ENCODE measurements around the gene CFAP97D2.

CFAP97D2 gene

DNA sequence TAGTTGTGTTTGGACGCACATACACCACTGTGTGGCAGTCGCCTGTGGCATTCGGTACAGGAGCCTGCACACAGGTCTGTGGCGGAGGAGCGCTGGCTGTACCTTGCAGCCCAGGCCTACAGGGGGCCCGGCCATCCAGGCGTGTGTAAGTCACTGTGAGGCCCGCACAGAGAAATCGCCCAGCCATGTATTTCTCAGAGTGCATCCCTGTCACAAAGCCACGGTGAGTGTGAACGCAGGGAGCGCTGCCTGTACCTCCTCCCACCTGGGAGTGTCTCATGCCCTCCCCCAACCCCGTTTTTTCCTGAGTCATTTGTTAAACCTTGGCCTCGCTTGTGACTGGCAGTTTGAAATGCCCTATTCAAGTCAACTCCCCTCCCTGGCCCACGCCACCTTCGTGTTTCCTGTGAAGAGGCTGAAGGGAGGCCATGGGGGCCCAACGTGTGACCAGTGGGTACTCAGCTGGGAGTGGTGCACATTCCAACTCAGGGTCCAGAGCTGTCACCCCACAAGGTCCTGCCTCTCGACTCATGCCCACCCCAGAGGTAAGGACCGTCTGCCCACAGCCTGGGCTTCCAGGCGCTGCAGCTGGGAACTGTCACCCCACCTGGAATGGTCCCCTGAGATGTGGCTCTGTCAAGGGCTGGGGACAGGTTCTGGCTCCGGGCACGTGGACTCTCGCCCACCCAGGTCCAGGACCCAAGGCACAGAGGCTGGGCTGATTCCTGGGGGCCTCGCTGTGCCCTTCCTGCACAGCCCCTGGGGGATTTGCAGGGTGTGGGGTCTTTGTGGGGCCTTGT is 35.1 kb upstream of the CFAP97D2 start:
- peak; percentile 60 for DNase-seq (ENCODE audit: extremely low spot score)

GRCh38 chr13:114144606-114145244 is 34.3 kb upstream of the CFAP97D2 start:
- no peak for DNase-seq (ENCODE audit: extremely low spot score)
- TF ChIP-seq, protein P1, sequence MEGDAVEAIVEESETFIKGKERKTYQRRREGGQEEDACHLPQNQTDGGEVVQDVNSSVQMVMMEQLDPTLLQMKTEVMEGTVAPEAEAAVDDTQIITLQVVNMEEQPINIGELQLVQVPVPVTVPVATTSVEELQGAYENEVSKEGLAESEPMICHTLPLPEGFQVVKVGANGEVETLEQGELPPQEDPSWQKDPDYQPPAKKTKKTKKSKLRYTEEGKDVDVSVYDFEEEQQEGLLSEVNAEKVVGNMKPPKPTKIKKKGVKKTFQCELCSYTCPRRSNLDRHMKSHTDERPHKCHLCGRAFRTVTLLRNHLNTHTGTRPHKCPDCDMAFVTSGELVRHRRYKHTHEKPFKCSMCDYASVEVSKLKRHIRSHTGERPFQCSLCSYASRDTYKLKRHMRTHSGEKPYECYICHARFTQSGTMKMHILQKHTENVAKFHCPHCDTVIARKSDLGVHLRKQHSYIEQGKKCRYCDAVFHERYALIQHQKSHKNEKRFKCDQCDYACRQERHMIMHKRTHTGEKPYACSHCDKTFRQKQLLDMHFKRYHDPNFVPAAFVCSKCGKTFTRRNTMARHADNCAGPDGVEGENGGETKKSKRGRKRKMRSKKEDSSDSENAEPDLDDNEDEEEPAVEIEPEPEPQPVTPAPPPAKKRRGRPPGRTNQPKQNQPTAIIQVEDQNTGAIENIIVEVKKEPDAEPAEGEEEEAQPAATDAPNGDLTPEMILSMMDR (IDR thresholded peaks at IDR 0.05; ENCODE audit: control extremely low read depth, extremely low read depth, low read depth, missing control alignments), result no peak
- ChIA-PET CTCF (interaction anchor here (1.5 kb wide), 1 partner anchor 82 kb away, joined by 4 read pairs; no protein-coding TSS in a partner anchor), POLR2A (no interaction called here)

More for the DNA sequence above, 35.1 kb upstream of the CFAP97D2 start:
- POLR2A ChIA-PET, result no interaction called here
- CTCF ChIA-PET, result no interaction called here
- TF ChIP-seq, protein P1 (IDR thresholded peaks at IDR 0.05; ENCODE audit: control extremely low read depth, extremely low read depth, low read depth, missing control alignments), result peak; percentile 57

GRCh38 chr13:114145256-114145655 is 33.8 kb upstream of the CFAP97D2 start:
- TF ChIP-seq, protein P1 (IDR thresholded peaks at IDR 0.05; ENCODE audit: control extremely low read depth, extremely low read depth, low read depth, missing control alignments), result no peak
- ChIA-PET CTCF (interaction anchor here (1.0 to 1.5 kb wide), 2 partner anchors 14 to 81 kb away, joined by 3 to 4 read pairs; no protein-coding TSS in a partner anchor), POLR2A (no interaction called here)
- no peak for DNase-seq (ENCODE audit: extremely low spot score)

GRCh38 chr13:114145722-114146121 is 33.3 kb upstream of the CFAP97D2 start:
- TF ChIP-seq, protein P1 (IDR thresholded peaks at IDR 0.05; ENCODE audit: control extremely low read depth, extremely low read depth, low read depth, missing control alignments), result no peak
- ChIA-PET CTCF (interaction anchor here (1.0 to 1.5 kb wide), 2 partner anchors 15 to 81 kb away, joined by 3 to 4 read pairs; no protein-coding TSS in a partner anchor), POLR2A (no interaction called here)
- DNase-seq (ENCODE audit: extremely low spot score), result no peak

DNA sequence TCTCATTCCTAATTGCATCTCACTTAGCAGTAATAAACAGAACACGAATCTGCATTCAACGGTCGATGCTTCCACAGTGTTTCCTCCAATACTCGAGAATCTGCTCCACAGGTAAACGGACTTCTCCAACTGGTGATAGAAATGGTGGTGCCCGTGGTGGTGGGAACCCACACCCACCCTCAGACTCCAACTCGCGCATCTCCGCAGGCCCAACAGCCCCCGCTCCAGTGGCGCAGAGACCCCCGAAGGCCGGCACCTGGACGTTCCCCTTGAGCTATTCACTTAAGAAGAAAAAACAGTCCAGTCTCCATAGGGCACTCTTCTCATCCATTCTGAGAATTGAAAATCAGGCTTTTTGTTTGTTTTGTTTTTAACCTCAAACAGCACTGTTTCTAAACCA is 32.9 kb upstream of the CFAP97D2 start:
- CTCF ChIA-PET, result interaction anchor here (1.0 kb wide), 1 partner anchor 15 kb away, joined by 3 read pairs; no protein-coding TSS in a partner anchor
- no peak for DNase-seq (ENCODE audit: extremely low spot score)
- POLR2A ChIA-PET, result interaction anchor here (0.5 kb wide), 1 partner anchor 308 kb away, joined by 3 read pairs; no protein-coding TSS in a partner anchor
- TF ChIP-seq, protein P1 (IDR thresholded peaks at IDR 0.05; ENCODE audit: control extremely low read depth, extremely low read depth, low read depth, missing control alignments), result no peak

DNA sequence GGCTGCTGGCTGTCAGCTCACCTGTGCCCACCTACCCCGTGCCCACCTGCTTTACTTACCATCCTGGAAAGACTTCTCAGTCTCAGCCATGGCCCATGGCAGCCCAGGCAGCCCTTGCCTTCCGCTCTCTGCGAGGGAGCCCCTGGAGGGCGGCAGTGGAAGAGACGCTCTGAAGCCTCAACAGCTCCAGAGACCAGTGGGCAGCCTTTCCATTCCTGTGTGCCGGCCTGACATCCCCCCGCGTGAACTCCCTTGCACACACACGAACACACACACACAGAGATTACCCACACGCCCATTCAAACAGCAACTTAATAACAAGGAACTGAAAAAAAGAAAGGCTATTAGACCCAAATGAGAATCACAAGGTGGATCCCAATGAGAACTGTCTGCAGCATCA is 32.4 kb upstream of the CFAP97D2 start:
- CTCF ChIA-PET, result no interaction called here
- DNase-seq (ENCODE audit: extremely low spot score), result no peak
- POLR2A ChIA-PET, result interaction anchor here (0.5 kb wide), 1 partner anchor 309 kb away, joined by 3 read pairs; no protein-coding TSS in a partner anchor
- TF ChIP-seq, protein P1 (IDR thresholded peaks at IDR 0.05; ENCODE audit: control extremely low read depth, extremely low read depth, low read depth, missing control alignments), result peak; percentile 14
